GM21717 (cell line): ENCODE data around the gene RAPGEF2.
"Not testable (repeated sequence)": the region's sequence is repeated elsewhere in the genome, so short reads cannot be mapped to it uniquely, and the experiment has no call there.

Experiments used
- ATAC-seq: cut with Tn5 transposase; IDR thresholded peaks from one replicate; pipeline ENCODE4 v1.9.1; 2021; ENCODE audit warnings: mild to moderate bottlenecking, moderate library complexity; ENCODE audit not compliant: unreplicated experiment

RAPGEF2 gene

DNA sequence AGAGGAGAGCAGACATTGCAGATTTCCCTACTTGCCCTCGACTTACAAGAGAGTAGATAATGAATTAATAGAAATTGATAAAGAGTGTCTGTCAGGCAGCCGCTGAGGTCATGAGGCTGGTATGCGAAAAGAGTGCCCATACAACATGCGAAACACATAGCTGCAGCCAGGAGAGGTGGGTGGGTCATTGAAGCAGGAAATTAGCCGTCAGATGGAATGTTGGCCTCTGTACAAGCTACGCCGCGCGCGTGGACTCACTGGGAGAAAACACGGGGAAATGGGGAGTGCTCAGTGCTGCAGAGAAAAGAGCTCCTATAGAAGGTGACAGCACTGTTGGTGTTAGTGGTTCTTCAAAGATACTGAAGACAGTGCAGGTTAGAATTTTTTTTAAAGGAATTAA lies 125.1 kb downstream of the RAPGEF2 start:
- ATAC-seq, result no peak

DNA sequence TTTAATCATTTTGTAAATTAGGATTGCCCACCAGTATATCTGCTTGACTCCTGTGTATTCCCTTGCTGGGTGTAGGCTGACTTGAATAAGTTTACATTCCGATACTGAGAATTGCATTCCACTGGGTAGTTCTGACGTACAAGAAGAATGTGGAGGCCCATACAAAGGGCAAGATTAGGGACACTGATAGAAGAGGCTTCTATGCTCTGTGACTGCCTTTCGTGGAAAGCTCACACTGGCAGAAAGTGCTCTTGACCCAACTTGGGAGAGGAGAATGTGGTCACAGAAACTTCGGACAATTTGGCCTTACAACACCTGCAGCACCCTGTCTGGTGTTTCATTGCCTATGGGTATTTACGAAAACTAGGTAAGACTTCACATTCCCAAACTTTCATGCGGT lies 126.3 kb downstream of the RAPGEF2 start:
- ATAC-seq, result no peak

DNA sequence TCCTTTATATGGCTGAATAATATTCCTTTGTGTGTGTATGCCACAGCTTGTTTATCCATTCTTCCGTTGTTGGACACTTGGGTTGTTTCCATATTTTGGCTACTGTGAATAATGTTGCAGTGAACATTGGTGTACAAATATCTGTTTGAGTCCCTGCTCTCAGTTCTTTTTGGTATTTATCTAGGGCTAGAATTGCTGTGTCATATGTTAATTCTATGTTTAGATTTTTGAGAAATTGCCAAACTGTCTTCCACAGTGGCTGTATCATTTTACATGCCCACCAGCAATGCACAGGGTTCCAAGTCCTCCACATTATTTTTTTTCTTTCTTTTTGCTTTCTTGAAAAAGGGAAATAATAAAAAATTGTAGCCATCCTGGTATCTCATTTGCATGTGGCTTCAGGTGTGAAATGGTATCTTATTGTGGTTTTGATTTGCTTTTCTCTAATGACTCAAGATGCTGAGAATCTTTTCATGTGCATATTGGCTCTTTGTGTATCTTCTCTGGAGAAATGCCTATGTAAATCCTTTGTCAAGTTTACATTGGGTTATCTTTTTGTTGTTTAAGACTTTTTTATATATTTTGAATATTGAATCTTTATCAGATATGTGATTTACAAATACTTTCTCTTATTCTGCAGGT lies 129.7 kb downstream of the RAPGEF2 start:
- peak; percentile 58 for ATAC-seq

DNA sequence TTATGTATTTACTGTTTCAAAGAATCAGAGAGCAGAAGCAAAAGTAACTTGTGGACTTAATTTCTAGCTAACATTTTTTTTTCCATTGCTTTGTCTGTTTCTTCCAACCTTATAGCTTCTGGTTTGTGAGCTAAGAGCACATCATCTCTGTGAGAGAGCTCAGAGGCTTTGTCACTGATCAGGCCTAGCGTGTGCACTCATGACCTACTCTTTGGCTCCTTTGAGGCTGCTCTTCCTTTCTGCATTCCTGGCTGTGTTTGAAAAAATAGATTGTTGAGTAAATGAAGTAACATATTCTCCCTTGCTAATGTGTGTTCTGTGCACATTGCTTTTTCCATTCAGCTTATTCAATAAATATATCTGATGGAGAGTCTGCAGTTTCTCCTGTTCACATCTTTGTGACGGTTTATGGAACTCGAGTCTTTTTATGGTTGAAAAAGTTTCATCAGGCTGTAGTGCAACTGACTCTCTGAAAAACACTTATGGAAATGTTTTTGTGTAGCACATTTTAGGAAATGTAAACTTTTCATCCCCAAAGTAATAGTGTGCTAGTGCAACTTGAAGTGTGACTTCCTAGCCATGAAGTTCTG lies 133.0 kb downstream of the RAPGEF2 start:
- no peak for ATAC-seq

DNA sequence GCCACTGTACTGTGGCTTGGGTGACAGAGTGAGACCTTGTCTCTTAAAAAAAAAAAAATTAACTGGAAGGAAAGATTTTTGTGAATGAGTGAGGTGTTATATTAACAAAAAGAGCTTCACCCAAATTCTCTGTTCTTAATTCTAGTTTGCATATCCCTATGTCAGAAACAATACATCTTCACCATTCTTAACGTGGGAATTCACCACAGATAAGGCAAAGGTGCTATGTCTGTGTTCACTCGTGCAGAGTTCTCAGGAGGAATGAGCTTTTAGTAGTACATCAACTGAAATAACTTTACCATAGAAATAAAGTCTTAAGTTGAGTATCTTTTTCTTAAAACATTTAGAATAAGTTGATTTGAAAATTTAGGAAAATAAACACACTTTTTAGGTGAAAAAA lies 135.1 kb downstream of the RAPGEF2 start:
- no peak for ATAC-seq

DNA sequence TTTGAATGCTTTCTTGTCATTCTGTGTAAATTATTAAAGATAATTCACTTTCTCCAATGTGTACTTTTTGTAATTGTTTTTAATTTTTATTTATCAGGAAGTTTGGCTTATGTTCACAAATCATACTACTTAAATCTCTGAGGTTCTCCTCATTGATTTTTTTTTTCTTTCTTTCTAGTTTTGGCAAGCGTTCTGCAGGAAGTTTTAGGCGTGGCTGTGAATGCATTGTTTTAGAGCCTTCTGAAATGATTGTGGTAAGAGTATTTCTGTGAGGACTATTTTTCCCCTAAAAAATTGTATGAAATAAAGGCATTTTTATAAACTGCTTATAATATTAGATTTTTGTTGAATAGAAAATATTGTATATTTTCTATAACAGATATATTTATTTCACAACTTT lies 135.8 kb downstream of the RAPGEF2 start:
- ATAC-seq, result no peak

DNA sequence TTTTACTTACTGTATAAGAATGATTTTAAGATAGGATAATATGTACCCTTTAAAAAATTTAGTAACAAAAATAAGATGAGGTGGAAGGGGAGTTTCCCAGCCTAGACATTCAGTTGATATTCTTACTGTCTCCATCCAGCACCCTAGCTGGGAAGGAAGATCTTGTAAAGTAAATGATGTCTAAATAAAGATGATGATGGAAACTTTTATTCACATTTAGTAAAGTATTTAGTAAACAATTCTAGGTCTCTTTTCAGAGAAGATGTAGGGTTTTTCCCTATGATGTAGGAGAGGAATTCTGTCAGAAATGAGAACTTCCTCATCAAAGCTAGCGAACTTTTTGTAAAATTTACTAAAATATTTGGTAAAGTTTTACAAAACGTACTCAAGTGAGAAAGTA lies 136.8 kb downstream of the RAPGEF2 start:
- no peak for ATAC-seq

DNA sequence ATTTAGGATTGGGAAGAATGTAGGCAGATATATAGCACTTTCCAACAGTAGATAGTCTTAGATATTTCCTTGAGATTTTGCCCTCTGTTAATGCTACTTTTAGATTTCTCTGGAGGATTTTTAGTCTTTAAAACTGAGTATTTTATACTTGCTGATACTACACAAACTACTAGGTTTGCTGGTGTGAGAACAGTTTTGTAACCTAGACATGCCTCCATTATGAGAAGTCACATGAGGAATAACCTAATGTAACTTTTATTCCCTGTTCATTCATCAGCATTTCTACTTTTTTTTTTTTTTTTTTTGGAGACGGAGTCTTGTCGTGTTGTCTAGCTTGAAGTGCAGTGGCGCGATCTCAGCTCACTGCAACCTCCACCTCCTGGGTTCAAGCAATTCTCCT lies 137.2 kb downstream of the RAPGEF2 start:
- no peak for ATAC-seq

DNA sequence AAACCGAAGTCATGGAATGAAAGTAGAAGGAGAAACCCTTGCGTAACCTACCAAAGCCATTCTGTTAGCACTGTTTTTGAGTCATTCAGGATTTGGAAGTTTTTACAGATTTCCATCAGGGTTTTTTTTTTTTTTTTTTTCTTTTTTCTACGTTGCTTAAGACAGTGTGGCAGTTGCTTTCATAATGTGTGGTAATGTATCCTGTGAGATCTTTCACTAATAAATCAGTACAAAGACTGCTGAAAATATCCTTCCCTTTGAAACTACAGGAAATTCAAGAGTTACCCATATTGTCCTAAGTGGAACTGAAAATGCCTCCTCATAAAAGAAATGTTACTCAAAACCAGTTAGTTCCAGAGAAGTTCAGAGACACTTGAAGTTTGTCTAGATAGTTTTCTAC lies 137.8 kb downstream of the RAPGEF2 start:
- no peak for ATAC-seq

DNA sequence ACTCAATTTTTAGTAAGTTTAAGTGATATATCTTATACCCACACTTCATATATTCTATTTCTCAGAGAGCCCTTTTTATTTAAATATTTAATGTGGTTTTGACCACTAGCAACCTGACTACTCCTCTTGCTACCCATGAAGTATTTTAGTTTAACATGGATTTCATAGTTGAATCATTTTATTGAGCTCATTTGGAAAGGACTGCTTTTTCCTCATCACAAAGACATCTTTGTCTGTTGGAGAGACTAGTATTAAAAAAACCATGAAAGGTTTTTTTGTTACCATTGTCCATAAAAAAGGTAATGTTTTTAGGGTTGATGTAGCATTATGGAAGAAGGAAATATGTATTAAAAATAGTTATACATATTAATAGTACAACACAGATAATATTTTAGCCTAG lies 139.5 kb downstream of the RAPGEF2 start:
- ATAC-seq, result no peak

DNA sequence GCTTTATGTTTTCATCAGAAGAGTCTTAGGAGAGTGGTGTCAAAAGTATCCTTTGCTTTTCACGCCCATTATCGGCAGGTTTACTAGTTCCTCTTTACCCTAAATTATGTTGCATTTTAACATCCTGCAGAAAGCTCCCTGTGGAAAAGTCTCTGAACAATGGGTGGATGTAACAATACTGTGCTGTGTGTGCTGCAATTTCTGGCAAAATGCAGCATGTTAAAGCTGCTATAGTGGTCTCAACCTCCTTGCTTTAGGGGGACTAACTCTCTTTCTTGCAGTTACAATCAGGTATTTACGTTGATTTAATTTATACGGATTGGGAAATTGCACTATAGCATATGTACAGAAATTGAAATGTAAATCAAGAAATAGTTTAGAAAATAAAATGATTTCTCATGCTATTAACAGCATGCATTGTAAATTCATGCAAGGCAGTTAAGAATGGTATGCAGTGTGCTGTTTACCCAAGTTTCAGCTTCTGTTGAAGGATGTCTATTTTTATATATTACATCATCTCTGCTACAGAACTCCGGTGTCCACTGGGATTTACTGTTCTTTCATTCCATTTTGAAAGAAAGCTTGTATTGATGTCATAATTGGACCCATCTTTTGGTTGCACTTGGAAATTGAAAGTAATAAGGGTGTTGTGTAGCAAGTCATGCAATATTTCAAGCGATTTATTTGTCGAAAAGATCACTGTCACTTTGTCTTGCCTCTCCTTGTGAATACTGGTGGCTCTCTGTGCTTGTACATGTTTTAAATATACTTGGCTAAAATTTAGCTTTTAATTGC lies 145.7 kb downstream of the RAPGEF2 start:
- no peak for ATAC-seq

DNA sequence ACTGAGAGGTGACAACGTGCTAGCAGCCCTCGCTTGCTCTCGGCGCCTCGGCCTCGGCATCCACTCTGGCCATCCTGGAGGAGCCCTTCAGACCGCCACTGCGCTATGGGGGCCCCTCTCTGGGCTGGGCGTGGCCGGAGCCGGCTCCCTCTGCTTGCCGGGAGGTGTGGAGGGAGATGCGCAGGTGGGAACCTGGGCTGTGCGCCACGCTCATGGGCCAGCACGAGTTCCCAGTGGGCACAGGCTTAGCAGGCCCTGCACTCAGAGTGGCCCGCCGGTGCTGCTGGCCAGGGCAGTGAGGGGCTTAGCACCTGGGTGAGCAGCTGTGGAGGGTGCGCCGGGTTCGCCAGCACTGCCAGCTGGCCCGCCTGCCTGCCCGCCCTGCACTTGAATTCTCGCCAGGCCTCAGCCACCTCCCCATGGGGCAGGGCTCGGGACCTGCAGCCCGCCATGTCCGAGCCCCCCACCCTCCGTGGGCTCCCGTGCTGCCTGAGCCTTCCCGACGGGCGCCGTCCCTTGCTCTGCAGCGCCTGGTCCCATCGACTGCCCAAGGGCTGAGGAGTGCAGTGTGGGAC lies 148.0 kb downstream of the RAPGEF2 start:
- no peak for ATAC-seq

DNA sequence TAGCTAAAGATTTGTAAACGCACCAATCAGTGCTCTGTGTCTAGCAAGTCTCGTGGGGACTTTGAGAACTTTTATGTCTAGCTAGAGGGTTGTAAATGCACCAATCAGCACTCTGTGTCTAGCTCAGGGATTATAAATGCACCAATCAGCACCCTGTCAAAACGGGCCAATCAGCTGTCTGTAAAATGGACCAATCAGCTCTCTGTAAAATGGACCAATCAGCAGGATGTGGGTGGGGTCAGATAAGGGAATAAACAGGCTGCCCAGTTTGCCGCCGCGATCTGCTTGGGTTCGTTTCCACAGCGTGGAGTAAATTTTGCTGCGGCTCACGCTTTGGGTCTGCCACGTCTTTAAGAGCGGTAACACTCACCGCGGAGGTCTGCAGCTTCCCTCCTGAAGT lies 148.7 kb downstream of the RAPGEF2 start:
- ATAC-seq, result not testable (repeated sequence)

DNA sequence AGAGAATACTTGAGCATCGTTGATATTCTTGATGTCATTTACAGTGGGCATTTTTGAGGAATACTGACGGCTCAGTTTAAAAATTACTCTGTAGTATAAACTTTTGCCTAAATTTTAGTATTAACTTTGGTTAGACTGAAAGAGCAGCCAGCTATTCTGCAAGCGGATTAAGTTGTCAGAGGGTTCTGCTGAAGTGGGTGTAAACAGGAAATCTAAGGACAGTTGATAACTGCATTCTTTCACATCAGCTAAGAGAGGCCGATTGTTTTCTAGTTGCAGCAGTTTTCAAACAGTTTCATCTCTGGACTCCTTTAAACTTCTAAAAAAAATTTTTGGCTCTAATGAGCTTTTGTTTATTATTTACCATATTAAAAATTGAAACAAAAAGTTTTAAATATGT lies 149.6 kb downstream of the RAPGEF2 start:
- no peak for ATAC-seq

DNA sequence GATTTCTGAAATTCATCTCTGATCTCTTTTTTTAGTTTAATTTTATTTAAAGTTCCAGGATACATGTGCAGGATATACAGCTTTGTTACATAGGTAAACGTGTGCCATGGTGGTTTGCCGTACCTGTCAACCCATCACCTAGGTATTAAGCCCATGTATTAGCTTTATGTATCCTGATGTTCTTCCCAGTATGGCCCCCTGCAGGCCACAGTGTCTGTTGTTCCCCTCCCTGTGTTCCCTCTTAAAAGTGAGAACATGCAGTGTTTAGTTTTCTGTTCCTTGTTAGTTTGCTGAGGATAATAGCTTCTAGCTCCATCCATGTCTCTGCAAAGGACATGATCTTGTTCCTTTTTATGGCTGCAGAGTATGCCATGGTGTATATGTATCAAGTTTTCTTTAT lies 153.2 kb downstream of the RAPGEF2 start:
- ATAC-seq, result no peak

DNA sequence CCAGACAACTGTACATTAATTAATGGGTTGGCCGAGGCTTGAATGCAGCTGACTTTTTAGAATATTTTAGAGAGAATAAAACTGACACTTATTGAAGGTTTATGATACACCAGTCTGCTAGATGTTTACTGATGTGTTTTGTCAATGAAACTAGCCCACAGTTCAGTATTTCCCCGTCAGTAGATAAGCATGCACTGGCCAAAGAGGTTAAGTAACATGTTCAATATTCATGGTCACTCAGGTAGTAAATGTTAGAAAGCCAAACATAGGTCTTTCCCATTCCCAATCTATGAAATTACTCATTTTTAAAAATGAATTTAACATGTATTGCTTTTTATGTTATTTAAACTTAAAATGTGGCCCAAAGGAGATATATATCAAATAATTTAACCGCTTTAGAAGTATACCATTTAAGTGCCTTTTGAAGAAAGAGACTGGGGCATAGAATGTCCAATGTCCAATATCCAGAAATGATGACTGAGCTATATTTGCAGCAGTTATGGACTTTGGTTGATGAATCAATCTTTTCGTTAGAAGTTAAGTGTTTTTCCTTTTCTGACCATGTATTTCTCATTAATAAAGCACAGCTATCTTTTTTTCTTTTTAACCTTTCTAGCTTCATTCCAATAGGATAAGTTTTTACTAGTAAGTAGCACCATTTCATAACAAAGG lies 156.1 kb downstream of the RAPGEF2 start:
- ATAC-seq, result no peak

DNA sequence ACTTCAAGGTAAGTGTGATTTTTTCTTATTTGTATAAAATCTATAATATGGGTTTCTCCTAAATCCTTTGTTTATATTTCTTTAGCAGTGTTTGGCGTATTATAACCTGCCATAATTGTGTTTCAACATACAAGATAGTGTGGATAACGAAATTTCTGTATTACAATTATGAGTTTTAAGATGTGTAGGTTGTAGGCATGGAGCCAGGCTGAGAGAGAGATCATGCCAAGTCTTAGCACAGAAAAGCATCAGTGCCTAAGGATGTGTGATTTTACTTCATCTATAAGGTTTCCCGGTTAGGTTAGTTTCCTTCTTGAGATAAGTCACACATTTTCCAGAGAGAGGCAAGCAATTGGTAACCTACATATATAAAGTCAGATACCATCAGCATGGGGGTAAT lies 161.2 kb downstream of the RAPGEF2 start:
- no peak for ATAC-seq

DNA sequence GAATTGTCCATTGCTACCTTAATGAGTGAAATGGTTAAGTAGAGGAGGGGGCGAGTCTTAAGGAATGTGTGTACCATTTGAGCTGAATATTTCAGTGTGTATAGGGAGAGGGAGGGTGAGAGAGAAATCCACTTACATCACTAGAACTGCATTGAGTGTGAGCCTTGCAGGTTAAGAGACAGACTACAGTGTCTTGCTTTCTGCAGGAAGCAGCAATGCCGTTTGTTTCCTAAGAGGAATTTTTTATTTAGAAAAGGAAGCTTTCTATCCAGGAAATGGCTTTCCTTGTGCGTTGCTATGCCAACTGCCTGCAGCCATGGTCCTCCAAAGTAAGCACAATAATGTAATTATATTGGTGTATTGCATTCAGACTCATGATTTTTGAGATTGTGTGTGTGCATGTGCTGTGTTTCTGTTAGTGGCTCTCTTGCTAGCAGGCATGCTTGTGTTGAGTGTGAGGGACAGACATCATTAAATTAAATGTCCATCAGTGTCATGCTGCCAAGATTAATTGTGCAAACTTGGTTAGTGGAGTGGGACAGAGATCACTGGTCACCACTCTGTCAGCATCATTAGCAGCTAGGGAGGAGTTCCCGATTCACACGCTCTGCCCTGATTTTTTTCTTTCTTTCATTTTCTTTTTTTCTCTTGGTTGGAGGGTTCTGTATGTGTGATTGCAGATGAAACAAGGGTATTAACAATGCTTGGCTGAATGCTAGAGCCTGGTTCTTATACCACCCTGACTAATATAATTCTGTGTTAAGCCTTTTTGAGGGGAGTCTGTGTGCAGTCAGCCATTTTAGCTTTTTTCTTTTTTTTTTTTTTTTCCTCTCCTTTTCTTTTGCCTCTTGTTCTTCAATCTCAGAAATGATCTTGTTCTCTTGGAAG lies 164.3 kb downstream of the RAPGEF2 start:
- ATAC-seq, result no peak

DNA sequence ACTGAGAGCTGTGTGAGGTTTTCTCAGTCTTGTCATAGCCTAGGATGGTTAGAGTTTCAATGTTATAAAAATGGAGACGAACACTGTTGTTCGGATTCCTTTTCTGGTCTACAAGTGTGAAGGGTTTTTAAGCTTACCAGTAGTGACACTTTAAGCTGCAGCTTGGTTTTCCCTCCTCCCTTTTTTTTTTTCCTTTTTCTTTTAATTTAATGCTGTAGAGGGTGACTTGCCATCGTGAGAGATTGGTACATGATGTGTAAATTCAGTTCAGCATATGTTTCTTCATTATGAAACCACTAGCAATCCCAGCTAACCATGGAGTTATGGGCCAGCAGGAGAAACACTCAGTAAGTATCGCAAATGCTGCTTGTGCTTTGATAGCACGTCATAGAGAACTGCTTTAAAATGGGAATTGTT lies 165.0 kb downstream of the RAPGEF2 start:
- ATAC-seq, result no peak

DNA sequence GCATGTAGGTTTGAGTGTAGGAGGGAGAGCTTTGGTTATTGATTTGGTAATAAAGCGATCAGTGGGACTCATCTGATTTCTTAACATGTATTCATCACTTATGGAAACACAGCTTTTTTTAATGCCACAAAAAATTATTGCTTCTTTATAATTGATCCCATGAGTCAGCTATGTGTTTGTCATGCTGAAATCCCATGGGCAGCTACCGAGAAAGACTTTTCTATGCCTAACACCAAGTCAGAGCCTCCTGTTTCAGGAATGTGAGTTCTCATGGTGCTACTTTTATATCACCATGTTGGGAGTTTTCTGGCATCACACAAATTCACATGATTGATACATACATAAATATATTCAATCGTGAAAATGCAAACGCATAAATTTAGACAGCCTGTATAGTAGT lies 165.7 kb downstream of the RAPGEF2 start:
- no peak for ATAC-seq
